Osteocyte (in vitro differentiated cells): ENCODE measurements around the gene IDUA. TPM values are rescaled to one million over a fixed set of nuclear protein-coding genes. Genes with fewer than 3 reads are reported as not detected.
"Not testable (repeated sequence)": the region's sequence is repeated elsewhere in the genome, so short reads cannot be mapped to it uniquely, and the experiment has no call there.

ENCODE experiments used
- DNase-seq: peaks from one replicate; pipeline ENCODE4 v3.0.0; 2021; ENCODE audit warnings: mixed read lengths; ENCODE audit not compliant: unreplicated experiment; ENCODE audit errors: extremely low spot score
- H3K27ac Mint-ChIP-seq: one replicate; pipeline ENCODE4 v1.8.0; 2021; ENCODE audit warnings: mild to moderate bottlenecking, mixed read lengths; ENCODE audit not compliant: unreplicated experiment
- H3K27me3 Mint-ChIP-seq: one replicate; pipeline ENCODE4 v1.8.0; 2021; ENCODE audit warnings: mixed read lengths; ENCODE audit not compliant: unreplicated experiment
- H3K36me3 Mint-ChIP-seq: one replicate; pipeline ENCODE4 v1.8.0; 2021; ENCODE audit warnings: mixed read lengths; ENCODE audit not compliant: unreplicated experiment
- H3K4me1 Mint-ChIP-seq: one replicate; pipeline ENCODE4 v1.8.0; 2021; ENCODE audit warnings: mixed read lengths; ENCODE audit not compliant: unreplicated experiment
- H3K4me3 Mint-ChIP-seq: one replicate; pipeline ENCODE4 v1.8.0; 2021; ENCODE audit warnings: mild to moderate bottlenecking, moderate library complexity, mixed read lengths; ENCODE audit not compliant: unreplicated experiment
- H3K9me3 Mint-ChIP-seq: one replicate; pipeline ENCODE4 v1.8.0; 2021; ENCODE audit warnings: mixed read lengths; ENCODE audit not compliant: unreplicated experiment
- total RNA-seq: library from RNA; stranded (reverse); gene quantifications from 2 replicates; pipeline ENCODE4 v1.2.1, GENCODE V29; 2021
- TF ChIP-seq, protein P1 (sequence below): fragments of 200-600 bp; sonication (generic); IDR thresholded peaks from 2 replicates; pipeline ENCODE4 v1.5.0; 2021; ENCODE audit warnings: antibody characterized with exemption, mild to moderate bottlenecking, moderate library complexity

Gene IDUA
- total RNA-seq, 1 donor from 2014 or later: 67.8 TPM

DNA sequence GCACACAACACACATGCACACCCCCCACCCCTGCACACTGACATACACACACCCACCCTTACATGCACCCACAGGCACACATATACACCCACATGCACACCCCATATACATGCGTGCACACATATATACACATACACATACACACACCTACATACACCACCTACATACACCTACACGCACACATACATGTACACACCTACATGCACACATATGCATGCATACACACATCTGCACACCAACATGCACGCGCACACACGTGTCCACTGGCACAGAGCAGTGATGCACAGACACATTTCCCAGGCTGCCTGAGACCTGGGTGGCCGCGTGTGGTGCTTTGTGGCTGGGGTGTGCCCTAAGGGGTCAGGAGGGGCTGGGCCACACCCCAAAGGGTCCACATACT is 56.3 kb downstream of the IDUA start:
- Mint-ChIP-seq H3K27me3 (no peaks in the 10 kb centered on the region), H3K27ac (peak overlapping the region; percentile 96), H3K4me1 (peaks cover 66% of the 10 kb centered on the region), H3K36me3 (no peaks in the 10 kb centered on the region), H3K4me3 (peak overlapping the region; percentile 46), H3K9me3 (no peaks in the 10 kb centered on the region)
- no peak for DNase-seq
- TF ChIP-seq, protein P1, sequence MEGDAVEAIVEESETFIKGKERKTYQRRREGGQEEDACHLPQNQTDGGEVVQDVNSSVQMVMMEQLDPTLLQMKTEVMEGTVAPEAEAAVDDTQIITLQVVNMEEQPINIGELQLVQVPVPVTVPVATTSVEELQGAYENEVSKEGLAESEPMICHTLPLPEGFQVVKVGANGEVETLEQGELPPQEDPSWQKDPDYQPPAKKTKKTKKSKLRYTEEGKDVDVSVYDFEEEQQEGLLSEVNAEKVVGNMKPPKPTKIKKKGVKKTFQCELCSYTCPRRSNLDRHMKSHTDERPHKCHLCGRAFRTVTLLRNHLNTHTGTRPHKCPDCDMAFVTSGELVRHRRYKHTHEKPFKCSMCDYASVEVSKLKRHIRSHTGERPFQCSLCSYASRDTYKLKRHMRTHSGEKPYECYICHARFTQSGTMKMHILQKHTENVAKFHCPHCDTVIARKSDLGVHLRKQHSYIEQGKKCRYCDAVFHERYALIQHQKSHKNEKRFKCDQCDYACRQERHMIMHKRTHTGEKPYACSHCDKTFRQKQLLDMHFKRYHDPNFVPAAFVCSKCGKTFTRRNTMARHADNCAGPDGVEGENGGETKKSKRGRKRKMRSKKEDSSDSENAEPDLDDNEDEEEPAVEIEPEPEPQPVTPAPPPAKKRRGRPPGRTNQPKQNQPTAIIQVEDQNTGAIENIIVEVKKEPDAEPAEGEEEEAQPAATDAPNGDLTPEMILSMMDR: no peak

DNA sequence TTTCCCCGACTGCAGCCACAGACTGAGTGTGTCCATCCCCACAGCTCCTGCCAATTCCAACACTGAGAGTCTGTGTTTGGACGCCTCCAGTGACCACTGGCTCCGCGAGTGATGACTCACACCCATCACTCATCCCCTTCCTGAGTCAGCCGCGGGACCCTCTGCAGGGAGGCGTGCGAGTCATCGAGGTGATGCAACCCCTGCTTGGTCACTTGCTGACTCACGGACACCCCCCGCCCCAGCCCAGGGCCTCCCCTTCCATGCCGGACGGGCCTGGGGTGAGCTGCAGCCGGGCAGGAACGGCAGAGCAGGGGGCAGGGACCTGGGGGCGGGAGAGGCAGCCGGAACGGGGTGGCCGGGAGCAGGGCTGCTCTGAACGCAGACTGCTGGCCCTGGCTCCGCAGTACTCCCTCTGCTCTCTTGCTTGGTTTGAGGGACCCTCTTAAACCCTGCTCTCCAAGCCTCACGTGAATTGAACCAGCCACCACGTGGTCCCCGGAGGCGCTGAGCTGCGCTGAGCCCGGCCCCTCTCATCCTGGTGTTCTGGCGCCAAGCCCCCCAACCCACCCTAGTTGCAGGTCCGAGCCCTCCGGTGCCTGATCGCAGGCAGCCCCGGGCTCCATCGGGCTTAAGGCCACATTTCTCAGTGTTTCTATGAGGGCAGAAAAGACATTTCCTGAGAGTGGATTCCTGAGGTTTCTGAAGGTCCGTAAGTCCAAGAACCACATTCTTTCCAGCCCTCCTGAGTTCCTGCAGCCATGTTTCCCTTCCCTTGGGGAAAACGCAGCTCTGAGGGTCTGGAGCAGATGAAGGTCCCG is 57.0 kb downstream of the IDUA start:
- H3K27ac Mint-ChIP-seq: peak overlapping the region; percentile 96
- H3K9me3 Mint-ChIP-seq: no peaks in the 10 kb centered on the region
- TF ChIP-seq, protein P1: no peak
- peak overlapping the region; percentile 26 for H3K4me3 Mint-ChIP-seq
- peak; percentile 98 for DNase-seq
- H3K27me3 Mint-ChIP-seq: no peaks in the 10 kb centered on the region
- H3K36me3 Mint-ChIP-seq: no peaks in the 10 kb centered on the region
- peaks cover 65% of the 10 kb centered on the region for H3K4me1 Mint-ChIP-seq

DNA sequence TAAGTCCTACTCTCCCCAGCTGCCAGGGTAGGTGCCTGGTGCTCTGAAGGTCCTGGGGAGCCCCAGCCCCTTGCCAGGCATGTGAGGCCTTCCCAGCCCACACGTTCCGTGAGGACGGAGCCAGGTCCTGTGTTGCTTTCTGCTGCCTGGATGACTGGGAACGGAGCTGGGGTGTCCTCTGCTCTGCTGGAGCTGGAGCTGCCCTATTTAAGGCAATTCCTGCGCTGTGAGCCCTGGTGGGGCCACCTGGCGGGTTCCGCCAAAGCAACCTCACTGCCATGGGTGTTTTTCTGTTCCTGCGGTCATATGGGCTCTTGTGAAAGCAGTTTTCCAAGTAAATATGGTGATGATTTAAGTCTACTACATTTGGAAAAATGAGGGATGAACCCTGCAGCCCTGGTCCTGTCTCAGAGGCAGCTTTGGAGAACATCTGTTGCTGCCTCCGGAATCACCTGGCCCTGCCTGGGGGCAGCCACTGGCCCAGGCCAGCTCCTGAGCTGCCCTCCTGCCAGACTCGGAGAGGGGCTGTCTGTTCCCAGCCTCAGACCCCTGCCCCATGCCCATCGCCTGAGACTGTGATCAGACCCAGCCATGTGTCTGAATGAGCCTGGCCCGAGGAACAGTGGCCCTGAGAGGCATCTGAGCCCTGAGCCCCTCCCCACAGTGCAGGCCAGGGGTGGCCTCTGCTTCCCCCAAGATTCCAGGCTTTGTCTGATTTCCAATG is 57.8 kb downstream of the IDUA start:
- TF ChIP-seq, protein P1: no peak
- H3K9me3 Mint-ChIP-seq: no peaks in the 10 kb centered on the region
- DNase-seq: no peak
- H3K4me1 Mint-ChIP-seq: peaks cover 60% of the 10 kb centered on the region
- H3K27ac Mint-ChIP-seq: peak overlapping the region; percentile 96
- no peak overlapping the region for H3K4me3 Mint-ChIP-seq
- no peaks in the 10 kb centered on the region for H3K27me3 Mint-ChIP-seq
- no peaks in the 10 kb centered on the region for H3K36me3 Mint-ChIP-seq

DNA sequence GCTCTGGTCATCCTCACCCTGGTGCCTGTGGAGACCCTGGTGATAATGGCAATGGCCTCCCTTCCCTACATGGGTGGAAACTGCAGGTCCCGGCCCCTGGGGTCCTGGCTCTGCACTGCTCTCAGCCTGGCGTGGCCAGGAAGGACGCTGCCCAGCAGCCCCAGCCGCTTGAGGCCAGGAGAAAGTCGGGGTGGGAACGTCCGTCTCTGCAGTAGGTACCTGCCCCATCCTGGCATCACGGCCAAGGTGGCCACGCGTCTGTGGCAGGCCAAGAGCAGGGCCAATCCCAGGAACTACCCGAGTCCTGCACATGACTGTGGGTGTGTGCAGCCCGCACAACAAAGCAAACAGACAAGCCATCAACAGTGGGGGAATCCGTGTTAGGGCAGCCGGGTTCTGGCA is 58.4 kb downstream of the IDUA start:
- no peaks in the 10 kb centered on the region for H3K27me3 Mint-ChIP-seq
- DNase-seq: no peak
- H3K9me3 Mint-ChIP-seq: no peaks in the 10 kb centered on the region
- TF ChIP-seq, protein P1: no peak
- H3K36me3 Mint-ChIP-seq: no peaks in the 10 kb centered on the region
- H3K4me3 Mint-ChIP-seq: no peak overlapping the region
- peaks cover 55% of the 10 kb centered on the region for H3K4me1 Mint-ChIP-seq
- H3K27ac Mint-ChIP-seq: peak overlapping the region; percentile 96

DNA sequence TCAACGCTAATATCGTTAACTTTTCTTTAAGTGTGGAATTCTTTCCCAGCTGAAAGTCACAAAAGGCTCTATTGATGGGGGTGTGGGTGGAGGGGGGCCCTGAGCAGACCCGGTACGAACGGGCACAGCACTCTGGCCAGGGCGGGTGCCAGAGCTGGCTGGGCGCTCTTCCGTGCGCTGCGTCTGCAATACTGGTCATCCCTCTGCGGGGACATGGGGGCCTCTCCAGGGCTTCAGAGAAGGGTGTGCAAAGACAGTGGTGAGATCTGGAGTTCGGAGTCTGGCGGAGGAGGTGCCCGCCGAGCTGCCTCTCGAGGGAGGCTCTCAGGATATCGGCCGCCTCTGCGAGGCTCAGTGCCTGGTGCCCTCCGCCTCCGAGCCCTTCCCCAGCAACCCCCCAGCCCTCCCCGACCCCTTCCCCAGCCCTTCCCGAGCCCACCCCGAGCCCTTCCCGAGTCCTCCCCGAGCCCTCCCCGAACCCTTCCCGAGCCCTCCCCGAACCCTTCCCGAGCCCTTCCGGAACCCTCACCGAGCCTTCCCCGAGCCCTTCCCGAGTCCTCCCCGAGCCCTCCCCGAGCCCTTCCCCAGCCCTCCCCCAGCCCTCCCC is 58.9 kb downstream of the IDUA start:
- Mint-ChIP-seq H3K36me3 (no peaks in the 10 kb centered on the region), H3K4me3 (no peak overlapping the region), H3K9me3 (no peaks in the 10 kb centered on the region), H3K27ac (peak overlapping the region; percentile 96), H3K27me3 (no peaks in the 10 kb centered on the region), H3K4me1 (peaks cover 51% of the 10 kb centered on the region)
- TF ChIP-seq, protein P1: no peak
- no peak for DNase-seq

DNA sequence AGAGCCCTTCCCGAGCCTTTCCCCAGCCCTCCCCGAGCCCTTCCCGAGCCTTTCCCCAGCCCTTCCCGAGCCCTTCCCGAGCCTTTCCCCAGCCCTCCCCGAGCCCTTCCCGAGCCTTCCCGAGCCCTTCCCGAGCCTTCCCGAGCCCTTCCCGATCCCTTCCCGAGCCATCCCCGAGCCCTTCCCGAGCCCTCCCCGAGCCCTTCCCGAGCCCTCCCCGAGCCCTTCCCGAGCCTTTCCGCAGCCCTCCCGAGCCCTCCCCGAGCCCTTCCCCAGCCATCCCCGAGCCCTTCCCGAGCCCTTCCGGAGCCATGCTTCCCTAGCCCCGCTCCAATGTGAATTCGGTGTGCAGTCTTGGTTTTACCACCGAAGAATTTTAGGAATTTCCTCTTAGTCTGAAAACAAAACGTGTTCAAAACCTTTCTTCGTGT is 59.8 kb downstream of the IDUA start:
- H3K36me3 Mint-ChIP-seq, DNase-seq, H3K9me3 Mint-ChIP-seq, H3K4me3 Mint-ChIP-seq, H3K27me3 Mint-ChIP-seq: not testable (repeated sequence)
- peak overlapping the region; percentile 82 for H3K27ac Mint-ChIP-seq
- peaks cover 45% of the 10 kb centered on the region for H3K4me1 Mint-ChIP-seq
